ENCODE results near the gene BAZ2B.

BAZ2B gene

DNA sequence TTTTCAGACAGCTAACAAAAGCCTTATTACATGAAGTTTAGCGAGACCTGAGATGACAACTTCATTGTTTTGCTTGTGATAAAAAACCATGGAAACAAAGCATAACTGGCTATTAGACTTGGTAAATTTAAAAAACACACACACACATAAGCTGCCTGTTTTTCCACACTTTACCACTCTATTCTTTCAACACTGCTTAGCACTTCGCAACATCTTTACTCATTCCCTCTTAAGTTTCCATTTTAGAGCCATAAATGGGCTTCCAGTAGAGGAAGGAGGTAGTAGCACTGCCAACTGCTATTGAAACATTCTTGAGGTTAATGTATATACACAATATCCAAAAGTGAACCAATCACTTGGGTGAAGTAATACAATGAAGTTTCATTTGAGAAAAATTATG lies 54.1 kb downstream of the BAZ2B start:
- no peaks in the 10 kb centered on the region for H3K9me3 Mint-ChIP-seq
- ATAC-seq = no peak
- no peaks in the 10 kb centered on the region for H3K4me1 Mint-ChIP-seq
- no peak overlapping the region for H3K27ac Mint-ChIP-seq
- H3K27me3 Mint-ChIP-seq = no peaks in the 10 kb centered on the region
- DNase-seq = no peak
- H3K4me3 Mint-ChIP-seq = no peak overlapping the region

DNA sequence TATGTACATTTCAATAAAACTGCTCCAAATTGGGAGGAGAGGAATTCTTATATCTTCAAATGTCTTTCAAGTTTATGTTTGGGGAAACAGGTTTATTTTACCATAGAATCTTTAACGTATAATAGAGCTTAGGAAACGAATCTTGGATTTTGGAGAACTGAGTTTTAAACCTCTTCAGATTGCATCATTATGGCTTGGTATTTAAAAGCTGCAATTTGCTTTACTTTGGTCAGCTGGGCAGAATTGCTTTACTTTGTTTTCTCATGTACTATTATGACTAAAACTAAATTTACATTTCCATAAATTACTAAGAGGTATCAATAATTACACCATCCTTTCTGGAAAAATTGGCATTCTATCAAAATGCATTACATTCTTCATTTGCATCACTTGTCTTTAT lies 54.6 kb downstream of the BAZ2B start:
- Mint-ChIP-seq H3K4me1 (no peaks in the 10 kb centered on the region), H3K27ac (no peak overlapping the region), H3K27me3 (no peaks in the 10 kb centered on the region), H3K4me3 (no peak overlapping the region), H3K9me3 (no peaks in the 10 kb centered on the region)
- DNase-seq = no peak
- ATAC-seq = no peak

- no peaks in the 10 kb centered on the region for H3K27me3 Mint-ChIP-seq
- H3K9me3 Mint-ChIP-seq = no peaks in the 10 kb centered on the region
- H3K27ac Mint-ChIP-seq = no peak overlapping the region
- ATAC-seq (no peak), DNase-seq (no peak)
- H3K4me1 Mint-ChIP-seq = no peaks in the 10 kb centered on the region
- H3K4me3 Mint-ChIP-seq = no peak overlapping the region
Observed at GRCh38 chr2:159561242-159561641, 55.1 kb downstream of the BAZ2B start.

GRCh38 chr2:159559034-159559433 lies 57.3 kb downstream of the BAZ2B start:
- Mint-ChIP-seq H3K4me3 (no peak overlapping the region), H3K27ac (no peak overlapping the region), H3K4me1 (no peaks in the 10 kb centered on the region), H3K9me3 (no peaks in the 10 kb centered on the region), H3K27me3 (no peaks in the 10 kb centered on the region)
- DNase-seq (no peak), ATAC-seq (no peak)

GRCh38 chr2:159558479-159558878 lies 57.9 kb downstream of the BAZ2B start:
- no peak overlapping the region for H3K4me3 Mint-ChIP-seq
- DNase-seq = no peak
- ATAC-seq = no peak
- H3K27me3 Mint-ChIP-seq = no peaks in the 10 kb centered on the region
- no peak overlapping the region for H3K27ac Mint-ChIP-seq
- H3K9me3 Mint-ChIP-seq = no peaks in the 10 kb centered on the region
- H3K4me1 Mint-ChIP-seq = no peaks in the 10 kb centered on the region

GRCh38 chr2:159557437-159558034 lies 58.8 kb downstream of the BAZ2B start:
- ATAC-seq = no peak
- Mint-ChIP-seq H3K9me3 (no peaks in the 10 kb centered on the region), H3K27ac (no peak overlapping the region), H3K4me3 (no peak overlapping the region), H3K4me1 (no peaks in the 10 kb centered on the region), H3K27me3 (no peaks in the 10 kb centered on the region)
- DNase-seq = no peak

DNA sequence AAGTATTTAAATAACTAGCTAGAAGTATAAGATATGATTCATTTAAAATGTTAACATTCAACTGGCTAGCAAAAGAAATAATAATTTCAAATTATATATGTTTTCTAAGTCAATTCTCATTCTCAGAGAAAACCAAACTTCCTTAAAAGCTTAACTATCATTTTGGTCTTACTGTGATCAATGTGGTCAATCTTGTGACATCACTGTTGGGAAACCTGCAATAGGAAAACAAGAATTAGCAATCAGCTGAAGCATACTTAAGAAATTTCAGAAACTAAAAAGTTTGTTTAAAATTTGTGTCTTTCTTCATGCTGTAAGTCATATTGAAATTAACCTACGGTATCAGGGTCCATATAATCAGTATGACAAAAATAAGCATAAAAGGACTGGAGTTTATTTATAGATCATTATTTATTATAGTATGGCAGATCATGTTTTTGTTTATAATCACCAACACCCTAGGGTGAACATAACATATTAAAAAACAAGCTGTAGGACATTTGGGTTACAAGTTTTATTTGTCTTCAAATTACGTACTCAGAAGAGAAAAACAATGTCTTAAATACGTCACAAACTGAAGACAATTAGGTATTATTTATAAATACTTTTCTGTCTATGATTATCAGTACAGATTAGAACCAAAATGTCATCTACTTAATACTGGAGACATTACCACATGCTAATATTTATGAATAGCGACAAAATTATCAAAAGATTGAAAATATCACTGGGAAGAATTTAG lies 60.5 kb downstream of the BAZ2B start:
- no peak for ATAC-seq
- no peaks in the 10 kb centered on the region for H3K4me1 Mint-ChIP-seq
- H3K27me3 Mint-ChIP-seq = no peaks in the 10 kb centered on the region
- DNase-seq = no peak
- no peaks in the 10 kb centered on the region for H3K9me3 Mint-ChIP-seq
- no peak overlapping the region for H3K27ac Mint-ChIP-seq
- H3K4me3 Mint-ChIP-seq = no peak overlapping the region

DNA sequence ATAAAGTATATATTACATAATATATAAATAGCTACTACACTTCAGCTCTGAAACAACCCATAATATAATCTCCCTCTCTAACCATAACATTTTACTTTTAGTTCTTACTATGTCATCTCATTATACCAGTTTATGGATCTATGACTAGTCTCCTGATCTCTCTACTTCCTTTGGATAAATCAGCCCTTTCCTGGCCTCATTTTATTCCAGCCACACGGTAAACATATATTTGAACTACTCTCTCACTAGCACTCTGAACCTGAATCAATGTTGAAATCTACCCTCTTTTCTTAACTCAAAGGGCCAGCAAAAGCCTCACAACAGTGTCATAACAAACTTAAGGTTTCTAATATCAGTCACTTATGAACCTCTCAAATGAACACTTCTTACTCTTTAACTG lies 62.6 kb downstream of the BAZ2B start:
- no peak overlapping the region for H3K4me3 Mint-ChIP-seq
- no peak overlapping the region for H3K27ac Mint-ChIP-seq
- no peaks in the 10 kb centered on the region for H3K9me3 Mint-ChIP-seq
- no peaks in the 10 kb centered on the region for H3K27me3 Mint-ChIP-seq
- DNase-seq (no peak), ATAC-seq (no peak)
- H3K4me1 Mint-ChIP-seq = no peaks in the 10 kb centered on the region

DNA sequence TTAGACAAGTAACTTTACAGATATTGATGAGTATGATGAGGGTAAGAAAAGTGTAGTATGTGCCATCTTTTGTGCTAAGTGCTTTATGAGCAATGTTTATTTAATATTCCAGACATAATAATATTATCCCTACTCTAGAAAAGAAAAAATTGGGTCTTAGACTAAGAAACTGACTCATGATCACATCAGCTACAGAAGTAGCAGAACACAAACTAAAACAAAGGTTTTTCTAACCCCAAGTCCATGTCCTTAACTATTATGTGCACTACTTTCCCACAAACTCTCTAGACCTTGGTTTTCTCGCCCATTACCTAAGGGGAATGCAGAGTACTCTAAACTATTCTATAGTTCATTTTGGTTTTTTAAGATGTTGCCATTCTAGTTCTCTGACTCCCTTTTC lies 64.5 kb downstream of the BAZ2B start:
- ATAC-seq (no peak), DNase-seq (no peak)
- Mint-ChIP-seq H3K4me1 (no peaks in the 10 kb centered on the region), H3K4me3 (no peak overlapping the region), H3K27me3 (no peaks in the 10 kb centered on the region), H3K27ac (no peak overlapping the region), H3K9me3 (no peaks in the 10 kb centered on the region)

GRCh38 chr2:159550231-159550630 lies 66.1 kb downstream of the BAZ2B start:
- Mint-ChIP-seq H3K4me3 (no peak overlapping the region), H3K27me3 (no peaks in the 10 kb centered on the region), H3K4me1 (no peaks in the 10 kb centered on the region), H3K27ac (no peak overlapping the region), H3K9me3 (no peaks in the 10 kb centered on the region)
- ATAC-seq = no peak
- DNase-seq = no peak

GRCh38 chr2:159549234-159549633 lies 67.1 kb downstream of the BAZ2B start:
- no peak for DNase-seq
- Mint-ChIP-seq H3K27ac (no peak overlapping the region), H3K27me3 (no peaks in the 10 kb centered on the region), H3K4me1 (no peaks in the 10 kb centered on the region), H3K9me3 (peaks cover 0 to under 1% of the 10 kb centered on the region in 2 donors), H3K4me3 (no peak overlapping the region)
- ATAC-seq = no peak

GRCh38 chr2:159546716-159547430 lies 69.5 kb downstream of the BAZ2B start:
- no peak for DNase-seq
- no peaks in the 10 kb centered on the region for H3K4me1 Mint-ChIP-seq
- H3K27me3 Mint-ChIP-seq = no peaks in the 10 kb centered on the region
- peaks cover 3 to 12% of the 10 kb centered on the region in 2 donors for H3K9me3 Mint-ChIP-seq
- no peak overlapping the region for H3K4me3 Mint-ChIP-seq
- no peak for ATAC-seq
- no peak overlapping the region for H3K27ac Mint-ChIP-seq

- DNase-seq (no peak), ATAC-seq (no peak)
- H3K4me3 Mint-ChIP-seq = no peak overlapping the region
- no peak overlapping the region for H3K27ac Mint-ChIP-seq
- no peaks in the 10 kb centered on the region for H3K4me1 Mint-ChIP-seq
- H3K27me3 Mint-ChIP-seq = no peaks in the 10 kb centered on the region
- peaks cover 6 to 19% of the 10 kb centered on the region in 2 donors for H3K9me3 Mint-ChIP-seq
Observed at GRCh38 chr2:159546039-159546438, 70.3 kb downstream of the BAZ2B start.

- ATAC-seq (no peak), DNase-seq (no peak)
- H3K4me1 Mint-ChIP-seq = no peaks in the 10 kb centered on the region
- no peak overlapping the region for H3K4me3 Mint-ChIP-seq
- H3K9me3 Mint-ChIP-seq = peaks cover 6 to 19% of the 10 kb centered on the region in 2 donors
- H3K27ac Mint-ChIP-seq = no peak overlapping the region
- no peaks in the 10 kb centered on the region for H3K27me3 Mint-ChIP-seq
Observed at GRCh38 chr2:159545085-159545484, 71.3 kb downstream of the BAZ2B start.

DNA sequence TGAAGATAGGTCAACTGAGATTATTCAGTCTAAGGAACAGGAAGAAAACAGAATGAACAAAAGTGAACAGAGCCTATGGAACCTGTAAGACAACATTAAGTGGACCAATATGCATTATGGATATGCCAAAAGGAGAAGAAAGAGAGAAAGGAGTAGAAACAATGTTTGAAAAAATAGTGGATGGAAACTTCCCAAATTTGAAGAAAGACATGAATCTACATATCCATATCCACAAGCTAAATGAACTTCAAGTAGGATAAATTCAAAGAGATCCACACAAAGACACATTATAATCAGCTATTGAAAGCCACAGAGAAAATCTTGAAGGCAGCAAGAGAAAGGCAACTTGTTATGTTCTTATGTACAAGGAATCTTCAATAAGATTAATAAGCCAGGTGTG lies 74.2 kb downstream of the BAZ2B start:
- Mint-ChIP-seq H3K27ac (no peak overlapping the region), H3K9me3 (peaks cover 6 to 19% of the 10 kb centered on the region in 2 donors), H3K27me3 (no peaks in the 10 kb centered on the region), H3K4me3 (no peak overlapping the region), H3K4me1 (no peaks in the 10 kb centered on the region)
- no peak for ATAC-seq
- DNase-seq = no peak

DNA sequence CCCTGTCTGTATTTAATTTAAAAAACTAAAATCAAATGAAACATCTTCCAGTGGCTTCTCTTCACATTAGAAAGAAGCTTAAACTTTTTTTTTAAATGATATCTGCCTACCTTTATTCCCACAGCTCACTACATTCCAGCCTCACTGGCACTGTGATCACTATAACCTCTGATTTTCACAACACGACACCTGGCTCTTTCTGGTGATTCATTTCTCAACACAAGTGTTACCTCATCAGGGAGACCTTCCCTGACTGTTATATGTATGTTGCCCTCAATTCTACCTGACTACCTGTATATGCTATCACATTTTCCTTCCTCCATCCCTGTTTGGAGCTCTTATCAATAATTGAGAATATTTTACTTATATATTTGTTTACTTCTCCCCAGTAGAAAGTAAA lies 76.6 kb downstream of the BAZ2B start:
- H3K27me3 Mint-ChIP-seq = no peaks in the 10 kb centered on the region
- no peak overlapping the region for H3K27ac Mint-ChIP-seq
- no peaks in the 10 kb centered on the region for H3K4me1 Mint-ChIP-seq
- ATAC-seq (no peak), DNase-seq (no peak)
- H3K9me3 Mint-ChIP-seq = peaks cover 6 to 19% of the 10 kb centered on the region in 2 donors
- H3K4me3 Mint-ChIP-seq = no peak overlapping the region
